HepG2 (cell line): ENCODE results near the gene CSNK1G1. TPM values are rescaled to one million over a fixed set of nuclear protein-coding genes. Genes with fewer than 3 reads are reported as not detected.

Experiments
- FUBP1 ChIP-seq: sonication (generic); formaldehyde crosslinking; IDR thresholded peaks from 2 replicates; pipeline ENCODE4 v1.5.1; 2020; ENCODE audit warnings: missing genetic modification reagents, mild to moderate bottlenecking, borderline replicate concordance
- HCFC1 ChIP-seq: fragments of 150-350 bp; IDR thresholded peaks from 2 replicates; pipeline ENCODE4 v1.6.1; 2014; ENCODE audit warnings: low read depth, low read length
- HMG20A ChIP-seq: IDR thresholded peaks from 2 replicates; pipeline ENCODE4 v1.6.1; 2016; ENCODE audit warnings: borderline replicate concordance
- HMGXB4 ChIP-seq, 2 experiments: sonication (generic) in 1 of 2; formaldehyde crosslinking in 1 of 2; IDR thresholded peaks; 2 replicates each; pipeline versions ENCODE4 v1.4.0 to v1.6.1; 2018 to 2020; ENCODE audit warnings: missing genetic modification reagents in 2 of 2, borderline replicate concordance in 1 of 2, low read depth in 1 of 2, mild to moderate bottlenecking in 1 of 2, missing biosample characterization in 1 of 2
- JUNB ChIP-seq: sonication (generic); formaldehyde crosslinking; IDR thresholded peaks from 2 replicates; pipeline ENCODE4 v1.8.0; 2022; ENCODE audit warnings: missing genetic modification reagents, mild to moderate bottlenecking, borderline replicate concordance
- KLF6 ChIP-seq: IDR thresholded peaks from 2 replicates; pipeline ENCODE4 v1.8.0; 2016; ENCODE audit warnings: missing biosample characterization, missing genetic modification reagents
- NCOA5 ChIP-seq: sonication (generic); formaldehyde crosslinking; IDR thresholded peaks from 2 replicates; pipeline ENCODE4 v1.4.0; 2020; ENCODE audit warnings: missing genetic modification reagents
- RARA ChIP-seq: IDR thresholded peaks from 2 replicates; pipeline ENCODE4 v1.6.1; 2016; ENCODE audit warnings: missing genetic modification reagents, missing compliant biosample characterization
- RFX3 ChIP-seq: IDR thresholded peaks from 2 replicates; pipeline ENCODE4 v1.6.1; 2016; ENCODE audit warnings: missing biosample characterization, missing genetic modification reagents
- SIN3A ChIP-seq: IDR thresholded peaks from 2 replicates; pipeline ENCODE4 v1.6.1; 2011; ENCODE audit warnings: low read depth, mild to moderate bottlenecking, control low read depth, low read length, borderline replicate concordance
- SKIL ChIP-seq: sonication (generic); formaldehyde crosslinking; IDR thresholded peaks from 2 replicates; pipeline ENCODE4 v1.8.0; 2022; ENCODE audit warnings: missing genetic modification reagents, mild to moderate bottlenecking, moderate library complexity, borderline replicate concordance
- STAT5B ChIP-seq: sonication (generic); formaldehyde crosslinking; IDR thresholded peaks from 2 replicates; pipeline ENCODE4 v1.4.0; 2020; ENCODE audit warnings: missing genetic modification reagents
- TEAD3 ChIP-seq: optimal IDR thresholded peaks from 2 replicates; pipeline ENCODE3; 2016; ENCODE audit warnings: borderline replicate concordance
- ZBTB3 ChIP-seq: sonication (generic); formaldehyde crosslinking; IDR thresholded peaks from 2 replicates; pipeline ENCODE4 v1.4.0; 2020; ENCODE audit warnings: low read depth, mild to moderate bottlenecking, moderate library complexity, missing genetic modification reagents, borderline replicate concordance
- ZNF609 ChIP-seq: sonication (generic); formaldehyde crosslinking; IDR thresholded peaks from 2 replicates; pipeline ENCODE4 v1.4.0; 2020; ENCODE audit warnings: mild to moderate bottlenecking, missing genetic modification reagents, borderline replicate concordance
- polyA plus RNA-seq, 8 experiments: library from polyadenylated mRNA; depleted of rRNA in 3 of 8; stranded (reverse) in 7 of 8; unstranded in 1 of 8; fragments of >200 nt; fragmentation: Illumina TruSeq in 4 of 8; extraction: Trizol in 4 of 8; gene quantifications; 2 replicates each; pipeline versions ENCODE4 v1.2.1 to v1.2.3, GENCODE V29; 2011 to 2016; ENCODE audit warnings: low read depth in 4 of 8, missing spikeins in 1 of 8, mixed read lengths in 1 of 8; ENCODE audit not compliant: insufficient read depth in 1 of 8
- total RNA-seq, 5 experiments: library from RNA; depleted of rRNA; stranded (reverse); fragments of >200 nt; fragmentation: Illumina TruSeq; extraction: Trizol; gene quantifications; 2 replicates each; pipeline ENCODE4 v1.2.3, GENCODE V29; 2016; ENCODE audit warnings: low read depth in 1 of 5

CSNK1G1 gene
- total and polyA plus RNA-seq, 2 of the 13 experiments (the other 11 are each of a cell fraction or from before 2014, with no cell fraction given) = 8.5 to 12.6 TPM

- TF ChIP-seq SKIL (CRISPR knock-in tag) (no peak), ZBTB3 (0 out of 2 replicates have a peak, but pooled peaks have one; percentile 45), RFX3 (CRISPR knock-in tag) (peak; percentile 39; the same call in 1 of the 2 replicates), NCOA5 (CRISPR knock-in tag) (no peak), SIN3A (0 out of 2 replicates have a peak, but pooled peaks have one; percentile 38), TEAD3 (peak; percentile 83), JUNB (CRISPR knock-in tag) (peak; percentile 87; the same call in 1 of the 2 replicates), HMGXB4 (CRISPR knock-in tag; IDR thresholded peaks at IDR 0.05; ENCODE audit: borderline replicate concordance in 1 of 2, low read depth in 1 of 2) (no peak), RARA (CRISPR knock-in tag) (peak; percentile 47), ZNF609 (CRISPR knock-in tag) (peak; percentile 55; the same call in 1 of the 2 replicates), FUBP1 (CRISPR knock-in tag) (no peak), STAT5B (CRISPR knock-in tag) (no peak), KLF6 (0 out of 2 replicates have a peak, but pooled peaks have one; percentile 41), HCFC1 (no peak), HMG20A (CRISPR knock-in tag) (peak; percentile 67; the same call in 1 of the 2 replicates)
Observed at GRCh38 chr15:64247906-64248541, 107.9 kb downstream of the CSNK1G1 start (continued).
